Measurements from ENCODE around the gene HACD2. TPM values are rescaled to one million over a fixed set of nuclear protein-coding genes. Genes with fewer than 3 reads are reported as not detected.

HACD2 gene
- total and polyA plus RNA-seq, 12 donors: 5.1 to 29.9 (median 20.2) TPM

GRCh38 chr3:123621850-123622189, 37.0 kb upstream of the HACD2 start:
- H3K27me3 ChIP-seq: no peaks in the 10 kb centered on the region
- H3K9me3 ChIP-seq (replicated peaks in 1 of 3): no peaks in the 10 kb centered on the region
- TF ChIP-seq POLR2A (IDR thresholded peaks at IDR 0.05): no peak
- WGBS, 4 donors: 88 to 94% (median 90%) methylated on average over 7 of the region's 7 CpGs
- H3K27ac ChIP-seq: peak overlapping the region in 1 of 5 donors; percentile 54
- peaks cover 7 to 14% of the 10 kb centered on the region in 2 donors for H3K4me1 ChIP-seq (replicated peaks in 1 of 2)
- no peak overlapping the region for H3K4me3 ChIP-seq
- intact Hi-C loops (cut with DNase I): no loop called here
- peaks cover 0 to under 1% of the 10 kb centered on the region in 2 donors for H3K36me3 ChIP-seq (replicated peaks in 1 of 2)
- DNase-seq: no peak

GRCh38 chr3:123621186-123621849, 36.5 kb upstream of the HACD2 start:
- WGBS, 4 donors: 81 to 86% (median 83%) methylated on average over 7 of the region's 7 CpGs
- intact Hi-C loops (cut with DNase I): no loop called here
- H3K4me3 ChIP-seq: no peak overlapping the region
- DNase-seq: no peak
- no peaks in the 10 kb centered on the region for H3K27me3 ChIP-seq
- peaks cover 7 to 14% of the 10 kb centered on the region in 2 donors for H3K4me1 ChIP-seq (replicated peaks in 1 of 2)
- peak overlapping the region in 2 of 5 donors; percentile 2 to 54 for H3K27ac ChIP-seq
- no peaks in the 10 kb centered on the region for H3K9me3 ChIP-seq (replicated peaks in 1 of 3)
- no peaks in the 10 kb centered on the region for H3K36me3 ChIP-seq (replicated peaks in 1 of 2)
- TF ChIP-seq CTCF (IDR thresholded peaks at IDR 0.05) (no peak), POLR2A (IDR thresholded peaks at IDR 0.05) (no peak)

GRCh38 chr3:123620343-123620742, 35.5 kb upstream of the HACD2 start:
- Histone ChIP-seq H3K27ac (peak overlapping the region in 3 of 5 donors; percentile 4 to 81 (median 19)), H3K9me3 (replicated peaks in 1 of 3) (no peaks in the 10 kb centered on the region), H3K27me3 (no peaks in the 10 kb centered on the region), H3K4me1 (replicated peaks in 1 of 2) (peaks cover 7 to 14% of the 10 kb centered on the region in 2 donors), H3K4me3 (no peak overlapping the region), H3K36me3 (replicated peaks in 1 of 2) (no peaks in the 10 kb centered on the region)
- WGBS, 4 donors: 57 to 79% (median 76%) methylated on average over 7 to 8 of the region's 8 CpGs
- DNase-seq: peak in 1 of 7 donors; percentile 64
- no peak for TF ChIP-seq CTCF (IDR thresholded peaks at IDR 0.05)
- no peak for TF ChIP-seq POLR2A (IDR thresholded peaks at IDR 0.05)
- intact Hi-C loops (cut with DNase I): no loop called here

GRCh38 chr3:123618768-123619484, 34.1 kb upstream of the HACD2 start:
- Histone ChIP-seq H3K4me3 (peak overlapping the region in 1 of 4 donors; percentile 10), H3K27me3 (no peaks in the 10 kb centered on the region), H3K36me3 (replicated peaks in 1 of 2) (peaks cover 0 to 6% of the 10 kb centered on the region in 2 donors), H3K27ac (peak overlapping the region in 2 of 5 donors; percentile 28 to 48), H3K9me3 (replicated peaks in 1 of 3) (no peaks in the 10 kb centered on the region), H3K4me1 (replicated peaks in 1 of 2) (peaks cover 7 to 14% of the 10 kb centered on the region in 2 donors)
- 37 to 47% (median 45%) methylated on average over 5 of the region's 5 CpGs for WGBS, 4 donors
- no peak for TF ChIP-seq CTCF (IDR thresholded peaks at IDR 0.05)
- no peak for TF ChIP-seq POLR2A (IDR thresholded peaks at IDR 0.05)
- intact Hi-C loops (cut with DNase I): no loop called here
- DNase-seq: peak; percentile 62 to 86 (median 76)

Data from adrenal gland (tissue), 12 donors.